MG63 (cell line): Measurements from ENCODE around the gene ACTR3. TPM values are rescaled to one million over a fixed set of nuclear protein-coding genes. Genes with fewer than 3 reads are reported as not detected.
"Not testable (repeated sequence)": the region's sequence is repeated elsewhere in the genome, so short reads cannot be mapped to it uniquely, and the experiment has no call there.

Source experiments
- DNase-seq: peaks from one replicate; pipeline ENCODE4 v3.0.0-alpha.2; 2020
- H3K27me3 ChIP-seq: fragments of 250-450 bp; sonication (Bioruptor Pico); 2 replicates; pipeline ENCODE4 v1.5.1; 2020; ENCODE audit warnings: mild to moderate bottlenecking, moderate library complexity
- H3K36me3 ChIP-seq: fragments of 250-450 bp; sonication (Bioruptor Pico); 2 replicates; pipeline ENCODE4 v1.5.1; 2020; ENCODE audit warnings: mild to moderate bottlenecking, moderate library complexity
- H3K4me3 ChIP-seq: fragments of 250-450 bp; sonication (Bioruptor Pico); 2 replicates; pipeline ENCODE4 v1.5.1; 2020; ENCODE audit warnings: mild to moderate bottlenecking, moderate library complexity
- H3K9me3 ChIP-seq: fragments of 250-450 bp; sonication (Bioruptor Pico); 2 replicates; pipeline ENCODE4 v1.5.1; 2020; ENCODE audit warnings: mild to moderate bottlenecking, moderate library complexity
- total RNA-seq: library from RNA; depleted of rRNA; stranded (reverse); fragments of >200 nt; shearing (Covaris generic); gene quantifications from 2 replicates; pipeline ENCODE4 v1.2.3, GENCODE V29; 2014; ENCODE audit warnings: low replicate concordance

Gene ACTR3
- total RNA-seq, 1 experiment from 2014 or later = 378 TPM

GRCh38 chr2:113918229-113918628 lies 28.3 kb downstream of the ACTR3 start:
- Histone ChIP-seq H3K27me3 (no peaks in the 10 kb centered on the region), H3K36me3 (peaks cover 63% of the 10 kb centered on the region), H3K4me3 (no peak overlapping the region), H3K9me3 (no peaks in the 10 kb centered on the region)
- no peak for DNase-seq

GRCh38 chr2:113920996-113921395 lies 31.1 kb downstream of the ACTR3 start:
- DNase-seq = no peak
- Histone ChIP-seq H3K4me3 (no peak overlapping the region), H3K27me3 (no peaks in the 10 kb centered on the region), H3K36me3 (peaks cover 54% of the 10 kb centered on the region), H3K9me3 (no peaks in the 10 kb centered on the region)

- peaks cover 63% of the 10 kb centered on the region for H3K36me3 ChIP-seq
Measured at GRCh38 chr2:113922335-113922734, 32.4 kb downstream of the ACTR3 start.

GRCh38 chr2:113922784-113923183 lies 32.9 kb downstream of the ACTR3 start:
- H3K4me3 ChIP-seq = no peak overlapping the region
- H3K27me3 ChIP-seq = no peaks in the 10 kb centered on the region
- no peaks in the 10 kb centered on the region for H3K9me3 ChIP-seq
- peaks cover 62% of the 10 kb centered on the region for H3K36me3 ChIP-seq
- DNase-seq = no peak

More at GRCh38 chr2:113922335-113922734, 32.4 kb downstream of the ACTR3 start:
- H3K9me3 ChIP-seq = no peaks in the 10 kb centered on the region
- H3K27me3 ChIP-seq = no peaks in the 10 kb centered on the region
- no peak for DNase-seq
- H3K4me3 ChIP-seq = no peak overlapping the region

- Histone ChIP-seq H3K9me3 (no peaks in the 10 kb centered on the region), H3K4me3 (no peak overlapping the region), H3K27me3 (no peaks in the 10 kb centered on the region), H3K36me3 (peaks cover 58% of the 10 kb centered on the region)
- no peak for DNase-seq
Measured at GRCh38 chr2:113925884-113926283, 36.0 kb downstream of the ACTR3 start.

- no peak for DNase-seq
- Histone ChIP-seq H3K4me3 (no peak overlapping the region), H3K27me3 (no peaks in the 10 kb centered on the region), H3K9me3 (no peaks in the 10 kb centered on the region), H3K36me3 (peaks cover 62% of the 10 kb centered on the region)
Measured at GRCh38 chr2:113926314-113926713, 36.4 kb downstream of the ACTR3 start.

- Histone ChIP-seq H3K9me3 (no peaks in the 10 kb centered on the region; the same call in 1 of the 2 replicates), H3K4me3 (no peak overlapping the region), H3K36me3 (peaks cover 85% of the 10 kb centered on the region), H3K27me3 (no peaks in the 10 kb centered on the region)
- no peak for DNase-seq
Measured at GRCh38 chr2:113930448-113930847, 40.6 kb downstream of the ACTR3 start.

GRCh38 chr2:113937501-113937900 lies 47.6 kb downstream of the ACTR3 start:
- DNase-seq = no peak
- no peaks in the 10 kb centered on the region for H3K27me3 ChIP-seq
- H3K36me3 ChIP-seq = peaks cover 86% of the 10 kb centered on the region
- no peak overlapping the region for H3K4me3 ChIP-seq
- H3K9me3 ChIP-seq = peaks cover 17% of the 10 kb centered on the region

- H3K36me3 ChIP-seq = peaks cover 83% of the 10 kb centered on the region
- no peak overlapping the region for H3K4me3 ChIP-seq
- H3K27me3 ChIP-seq = no peaks in the 10 kb centered on the region
- H3K9me3 ChIP-seq = peaks cover 17% of the 10 kb centered on the region
- no peak for DNase-seq
Measured at GRCh38 chr2:113940891-113941290, 51.0 kb downstream of the ACTR3 start.

GRCh38 chr2:113945784-113946183 lies 55.9 kb downstream of the ACTR3 start:
- H3K36me3 ChIP-seq = peaks cover 85% of the 10 kb centered on the region
- DNase-seq, H3K27me3 ChIP-seq, H3K4me3 ChIP-seq, H3K9me3 ChIP-seq: not testable (repeated sequence)

- not testable (repeated sequence) for H3K27me3 ChIP-seq, H3K4me3 ChIP-seq, DNase-seq, H3K9me3 ChIP-seq
- peaks cover 85% of the 10 kb centered on the region for H3K36me3 ChIP-seq
Measured at GRCh38 chr2:113950906-113951305, 61.0 kb downstream of the ACTR3 start.

GRCh38 chr2:113961000-113961399 lies 71.1 kb downstream of the ACTR3 start:
- DNase-seq = no peak
- H3K36me3 ChIP-seq = peaks cover 54% of the 10 kb centered on the region
- no peaks in the 10 kb centered on the region for H3K9me3 ChIP-seq
- no peak overlapping the region for H3K4me3 ChIP-seq
- no peaks in the 10 kb centered on the region for H3K27me3 ChIP-seq

- Histone ChIP-seq H3K4me3 (no peak overlapping the region), H3K27me3 (no peaks in the 10 kb centered on the region), H3K9me3 (no peaks in the 10 kb centered on the region), H3K36me3 (peaks cover 45% of the 10 kb centered on the region)
- DNase-seq = no peak
Measured at GRCh38 chr2:113962692-113963480, 73.0 kb downstream of the ACTR3 start.

- DNase-seq = no peak
- Histone ChIP-seq H3K4me3 (no peak overlapping the region), H3K27me3 (no peaks in the 10 kb centered on the region), H3K9me3 (no peaks in the 10 kb centered on the region), H3K36me3 (peaks cover 41% of the 10 kb centered on the region)
Measured at GRCh38 chr2:113963965-113964364, 74.1 kb downstream of the ACTR3 start.

- H3K9me3 ChIP-seq = no peaks in the 10 kb centered on the region
- no peak overlapping the region for H3K4me3 ChIP-seq
- no peak for DNase-seq
- H3K36me3 ChIP-seq = peaks cover 37% of the 10 kb centered on the region
- no peaks in the 10 kb centered on the region for H3K27me3 ChIP-seq
Measured at GRCh38 chr2:113964436-113964835, 74.5 kb downstream of the ACTR3 start.

GRCh38 chr2:113965228-113965627 lies 75.3 kb downstream of the ACTR3 start:
- H3K4me3 ChIP-seq = no peak overlapping the region
- H3K27me3 ChIP-seq = no peaks in the 10 kb centered on the region
- H3K36me3 ChIP-seq = peaks cover 29% of the 10 kb centered on the region
- no peak for DNase-seq
- H3K9me3 ChIP-seq = no peaks in the 10 kb centered on the region

- no peak for DNase-seq
- H3K9me3 ChIP-seq = no peaks in the 10 kb centered on the region
- H3K36me3 ChIP-seq = peaks cover 31% of the 10 kb centered on the region
- H3K27me3 ChIP-seq = no peaks in the 10 kb centered on the region
- H3K4me3 ChIP-seq = no peak overlapping the region
Measured at GRCh38 chr2:113965644-113966043, 75.8 kb downstream of the ACTR3 start.

GRCh38 chr2:113966171-113966570 lies 76.3 kb downstream of the ACTR3 start:
- no peaks in the 10 kb centered on the region for H3K27me3 ChIP-seq
- H3K9me3 ChIP-seq = no peaks in the 10 kb centered on the region
- DNase-seq = no peak
- H3K36me3 ChIP-seq = peaks cover 32% of the 10 kb centered on the region
- H3K4me3 ChIP-seq = no peak overlapping the region
